K562 treated with DMSO at 1 percent for 48 hours (cell line): Measurements from ENCODE around the gene RTP2. TPM values are rescaled to one million over a fixed set of nuclear protein-coding genes. Genes with fewer than 3 reads are reported as not detected.

Experiments
- total RNA-seq: library from RNA; unstranded; fragments of 300-600 nt; gene quantifications from 2 replicates; pipeline ENCODE4 v1.2.3, GENCODE V29; 2022; ENCODE audit warnings: low replicate concordance; ENCODE audit errors: extremely low read depth

The RTP2 gene, protein sequence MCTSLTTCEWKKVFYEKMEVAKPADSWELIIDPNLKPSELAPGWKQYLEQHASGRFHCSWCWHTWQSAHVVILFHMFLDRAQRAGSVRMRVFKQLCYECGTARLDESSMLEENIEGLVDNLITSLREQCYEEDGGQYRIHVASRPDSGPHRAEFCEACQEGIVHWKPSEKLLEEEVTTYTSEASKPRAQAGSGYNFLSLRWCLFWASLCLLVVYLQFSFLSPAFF
- not detected in 2 replicates for total RNA-seq

DNA sequence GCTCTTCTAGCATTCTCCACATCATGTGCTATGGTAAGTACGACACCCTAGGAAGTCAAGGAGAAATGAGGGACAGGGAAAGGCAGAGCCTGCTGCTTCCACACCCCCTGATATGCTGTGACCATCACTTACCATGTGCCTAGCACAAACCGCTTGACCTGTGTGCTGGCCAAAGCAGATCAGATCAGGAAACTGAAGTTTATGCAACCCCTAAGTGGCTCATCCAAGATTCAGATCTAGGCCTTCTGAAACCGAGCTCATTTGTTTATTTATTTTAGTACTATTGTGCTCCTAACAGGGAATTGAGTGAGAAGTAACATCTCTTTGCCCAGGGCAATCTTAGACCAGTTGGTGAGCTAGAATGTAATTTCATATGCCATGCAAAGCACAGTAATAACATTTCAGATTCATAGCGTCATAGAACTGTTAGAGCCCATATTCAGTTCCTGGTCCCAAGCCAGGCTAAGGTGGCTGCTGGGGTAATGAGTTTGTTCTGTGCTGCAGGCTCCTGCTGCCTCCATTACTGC lies at the start of gene RTP2:
RTP2 (minus strand) TSS at position 51 of the 527 bp plus-strand sequence. CDS start 429 bp downstream, outside the sequence.

GRCh38 chr3:187745201-187746058 lies 43.1 kb upstream of the RTP2 start, which contains the start of gene BCL6:
Gene BCL6 (minus strand): TSS chr3:187745468. CDS start chr3:187733693, 11,775 bp downstream.

DNA sequence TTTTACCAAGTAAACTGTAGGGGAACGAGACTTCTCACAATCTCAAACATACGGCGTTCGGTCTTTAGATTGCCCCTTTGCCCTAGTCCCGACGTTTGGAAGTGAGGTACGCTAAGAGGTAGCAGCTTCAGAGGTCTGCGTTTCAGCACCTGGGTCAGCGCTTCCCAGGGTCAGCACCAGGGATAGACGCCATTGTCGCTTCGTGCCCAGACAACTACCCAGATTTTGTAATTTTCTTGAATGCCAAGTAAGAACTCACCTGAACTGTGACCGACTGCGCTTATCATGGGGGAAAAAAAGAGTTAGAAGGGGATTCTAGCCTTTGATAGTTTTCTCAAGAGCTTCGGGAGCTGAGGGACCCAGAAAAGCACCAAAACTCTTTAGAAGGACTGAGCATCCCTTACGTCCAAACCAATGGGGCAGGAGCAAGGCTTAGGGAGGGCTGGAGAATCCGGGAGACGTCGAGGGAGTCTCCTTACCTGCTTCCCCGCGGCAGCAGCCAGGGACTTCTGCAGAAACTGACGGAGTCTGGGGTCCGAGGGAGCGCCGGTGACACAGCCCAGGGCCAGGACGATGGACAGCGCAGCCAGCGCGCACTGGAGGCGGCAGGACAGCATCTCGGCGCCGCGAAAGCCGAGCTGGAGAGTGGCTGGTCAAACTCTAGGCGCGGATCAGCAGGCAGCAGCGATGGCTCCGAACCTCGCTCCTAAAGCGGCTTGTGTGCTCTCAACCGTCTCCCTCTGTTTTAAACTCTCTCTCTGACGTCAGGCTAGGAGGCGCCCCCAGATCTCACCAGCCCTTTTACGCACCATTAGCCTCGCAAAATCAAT lies 32.5 kb downstream of the RTP2 start, which contains the start of gene SST:
SST (minus strand) TSS at position 720 of the 830 bp plus-strand sequence; CDS start at position 617, 103 bp downstream.

Other genes starting within 250 kb of the RTP2 start
- gene SST, start 32.2 kb downstream of the RTP2 start, total RNA-seq = not detected in 2 replicates
- not detected in 2 replicates for gene BCL6, start 42.9 kb upstream of the RTP2 start, total RNA-seq